Measurements from ENCODE around the gene ABCF1. TPM values are rescaled to one million over a fixed set of nuclear protein-coding genes. Genes with fewer than 3 reads are reported as not detected.

The ABCF1 gene
- total and polyA plus RNA-seq, 9 of the 15 experiments (the other 6 are each of a cell fraction or from before 2014, with no cell fraction given), result 41.6 to 193 (median 102) TPM

- TF ChIP-seq, protein P1, sequence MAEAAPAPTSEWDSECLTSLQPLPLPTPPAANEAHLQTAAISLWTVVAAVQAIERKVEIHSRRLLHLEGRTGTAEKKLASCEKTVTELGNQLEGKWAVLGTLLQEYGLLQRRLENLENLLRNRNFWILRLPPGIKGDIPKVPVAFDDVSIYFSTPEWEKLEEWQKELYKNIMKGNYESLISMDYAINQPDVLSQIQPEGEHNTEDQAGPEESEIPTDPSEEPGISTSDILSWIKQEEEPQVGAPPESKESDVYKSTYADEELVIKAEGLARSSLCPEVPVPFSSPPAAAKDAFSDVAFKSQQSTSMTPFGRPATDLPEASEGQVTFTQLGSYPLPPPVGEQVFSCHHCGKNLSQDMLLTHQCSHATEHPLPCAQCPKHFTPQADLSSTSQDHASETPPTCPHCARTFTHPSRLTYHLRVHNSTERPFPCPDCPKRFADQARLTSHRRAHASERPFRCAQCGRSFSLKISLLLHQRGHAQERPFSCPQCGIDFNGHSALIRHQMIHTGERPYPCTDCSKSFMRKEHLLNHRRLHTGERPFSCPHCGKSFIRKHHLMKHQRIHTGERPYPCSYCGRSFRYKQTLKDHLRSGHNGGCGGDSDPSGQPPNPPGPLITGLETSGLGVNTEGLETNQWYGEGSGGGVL (CRISPR knock-in tag; IDR thresholded peaks at IDR 0.05), result no peak
- TF ChIP-seq E2F3 (CRISPR knock-in tag; IDR thresholded peaks at IDR 0.05) (no peak), KLF13 (tag; IDR thresholded peaks at IDR 0.05; ENCODE audit: borderline replicate concordance, low read depth) (peak; percentile 75; the same call in 1 of the 2 replicates), XRCC4 (IDR thresholded peaks at IDR 0.05; ENCODE audit: extremely low read depth, insufficient read depth, insufficient read length) (no peak), HDGF (IDR thresholded peaks at IDR 0.05) (no peak), CBX1 (IDR thresholded peaks at IDR 0.05; ENCODE audit: low read depth) (no peak), ZNF41 (CRISPR knock-in tag; conservative IDR thresholded peaks at IDR 0.05) (no peak), PYGO2 (tag; IDR thresholded peaks at IDR 0.05) (no peak), POLR2B (IDR thresholded peaks at IDR 0.05; ENCODE audit: low read depth, partially characterized antibody) (no peak), PURB (CRISPR knock-in tag; IDR thresholded peaks at IDR 0.05; ENCODE audit: low read depth) (0 out of 2 replicates have a peak, but pooled peaks have one; percentile 57), NCOA6 (IDR thresholded peaks at IDR 0.05) (no peak), ARID4B (CRISPR knock-in tag; IDR thresholded peaks at IDR 0.05) (peak; percentile 96), TGIF2 (CRISPR knock-in tag; IDR thresholded peaks at IDR 0.05) (no peak), NR1H2 (CRISPR knock-in tag; IDR thresholded peaks at IDR 0.05) (0 out of 2 replicates have a peak, but pooled peaks have one; percentile 9), NELFE (IDR thresholded peaks at IDR 0.05; ENCODE audit: insufficient read depth, insufficient read length) (no peak), HNRNPUL1 (IDR thresholded peaks at IDR 0.05; ENCODE audit: low read length) (no peak), ZNF79 (CRISPR knock-in tag; IDR thresholded peaks at IDR 0.05; ENCODE audit: low read depth) (no peak), ARNT (IDR thresholded peaks at IDR 0.05) (no peak), GABPB2 (CRISPR knock-in tag; conservative IDR thresholded peaks at IDR 0.05) (no peak), ZNF12 (CRISPR knock-in tag; IDR thresholded peaks at IDR 0.05) (no peak), SRSF9 (IDR thresholded peaks at IDR 0.05; ENCODE audit: borderline replicate concordance, low read depth, low read length) (no peak), KLF1 (tag; IDR thresholded peaks at IDR 0.05) (0 out of 2 replicates have a peak, but pooled peaks have one; percentile 4)
Measured at GRCh38 chr6:30555816-30556065, 15.5 kb upstream of the ABCF1 start (continued).

Measured in K562 (cell line).